Vagina (tissue), 2 donors: ENCODE results near the gene AIF1. TPM values are rescaled to one million over a fixed set of nuclear protein-coding genes. Genes with fewer than 3 reads are reported as not detected.

Source experiments
- DNase-seq, 2 donors: peaks; one replicate each; pipeline ENCODE4 v3.0.0-alpha.2; 2017; ENCODE audit errors: extremely low spot score in 2 of 2
- H3K27ac ChIP-seq: fragments of 200-600 bp; sonication (generic); one replicate; pipeline ENCODE4 v1.5.1; 2019
- H3K27me3 ChIP-seq: fragments of 200-600 bp; sonication (generic); one replicate; pipeline ENCODE4 v1.5.1; 2019
- H3K36me3 ChIP-seq, 2 donors: fragments of 200-600 bp; sonication (generic); one replicate each; pipeline ENCODE4 v1.5.1; 2017 to 2019
- H3K4me1 ChIP-seq: fragments of 200-600 bp; sonication (generic); one replicate; pipeline ENCODE4 v1.5.1; 2019
- H3K4me3 ChIP-seq, 2 donors: fragments of 200-600 bp; sonication (generic); 1 replicate in 1 of 2; 2 replicates in 1 of 2; pipeline ENCODE4 v1.5.1; 2016 to 2019
- H3K9me3 ChIP-seq: fragments of 200-600 bp; sonication (generic); one replicate; pipeline ENCODE4 v1.5.1; 2019
- POLR2A ChIP-seq, 2 donors: fragments of 450-650 bp; IDR thresholded peaks; one replicate each; pipeline ENCODE4 v1.6.1; 2017; ENCODE audit warnings: antibody characterized with exemption in 2 of 2, mild to moderate bottlenecking in 2 of 2, moderate library complexity in 2 of 2
- POLR2AphosphoS5 ChIP-seq, 2 donors: sonication (generic); formaldehyde crosslinking; IDR thresholded peaks; one replicate each; pipeline ENCODE4 v1.9.0; 2017; ENCODE audit warnings: antibody characterized with exemption in 2 of 2, mild to moderate bottlenecking in 2 of 2, low read depth in 1 of 2; ENCODE audit not compliant: insufficient read depth in 1 of 2
- intact Hi-C: fragments of 100-400 bp; cut with DNase I; formaldehyde crosslinking; loops from one replicate; pipeline ENCODE4 v1.15.1; 2023
- total RNA-seq: library from RNA; depleted of rRNA; stranded (reverse); fragments of >200 nt; gene quantifications from one replicate; pipeline ENCODE4 v1.2.3, GENCODE V29; 2016
- TF ChIP-seq, protein P1 (sequence below), 3 experiments: fragments of 450-650 bp in 2 of 3; fragments of 200-600 bp in 1 of 3; sonication (generic) in 1 of 3; IDR thresholded peaks; one replicate each; pipeline ENCODE4 v1.5.1; 2017 to 2019; ENCODE audit warnings: antibody characterized with exemption in 3 of 3, mild to moderate bottlenecking in 2 of 3, moderate library complexity in 2 of 3

Gene AIF1
- total RNA-seq, 1 donor from 2014 or later = 25.0 TPM

DNA sequence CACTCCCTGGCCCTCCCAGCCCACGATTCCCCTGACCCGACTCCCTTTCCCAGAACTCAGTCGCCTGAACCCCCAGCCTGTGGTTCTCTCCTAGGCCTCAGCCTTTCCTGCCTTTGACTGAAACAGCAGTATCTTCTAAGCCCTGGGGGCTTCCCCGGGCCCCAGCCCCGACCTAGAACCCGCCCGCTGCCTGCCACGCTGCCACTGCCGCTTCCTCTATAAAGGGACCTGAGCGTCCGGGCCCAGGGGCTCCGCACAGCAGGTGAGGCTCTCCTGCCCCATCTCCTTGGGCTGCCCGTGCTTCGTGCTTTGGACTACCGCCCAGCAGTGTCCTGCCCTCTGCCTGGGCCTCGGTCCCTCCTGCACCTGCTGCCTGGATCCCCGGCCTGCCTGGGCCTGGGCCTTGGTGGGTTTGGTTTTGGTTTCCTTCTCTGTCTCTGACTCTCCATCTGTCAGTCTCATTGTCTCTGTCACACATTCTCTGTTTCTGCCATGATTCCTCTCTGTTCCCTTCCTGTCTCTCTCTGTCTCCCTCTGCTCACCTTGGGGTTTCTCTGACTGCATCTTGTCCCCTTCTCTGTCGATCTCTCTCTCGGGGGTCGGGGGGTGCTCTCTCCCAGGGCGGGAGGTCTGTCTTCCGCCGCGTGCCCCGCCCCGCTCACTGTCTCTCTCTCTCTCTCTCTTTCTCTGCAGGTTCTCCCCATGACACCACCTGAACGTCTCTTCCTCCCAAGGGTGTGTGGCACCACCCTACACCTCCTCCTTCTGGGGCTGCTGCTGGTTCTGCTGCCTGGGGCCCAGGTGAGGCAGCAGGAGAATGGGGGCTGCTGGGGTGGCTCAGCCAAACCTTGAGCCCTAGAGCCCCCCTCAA is 42.8 kb upstream of the AIF1 start, which contains the start of gene LTA:
LTA (plus strand) TSS at position 249 of the 871 bp plus-strand sequence; CDS start at position 703, 454 bp downstream.
- H3K27me3 ChIP-seq = no peaks in the 10 kb centered on the region
- DNase-seq = no peak

DNA sequence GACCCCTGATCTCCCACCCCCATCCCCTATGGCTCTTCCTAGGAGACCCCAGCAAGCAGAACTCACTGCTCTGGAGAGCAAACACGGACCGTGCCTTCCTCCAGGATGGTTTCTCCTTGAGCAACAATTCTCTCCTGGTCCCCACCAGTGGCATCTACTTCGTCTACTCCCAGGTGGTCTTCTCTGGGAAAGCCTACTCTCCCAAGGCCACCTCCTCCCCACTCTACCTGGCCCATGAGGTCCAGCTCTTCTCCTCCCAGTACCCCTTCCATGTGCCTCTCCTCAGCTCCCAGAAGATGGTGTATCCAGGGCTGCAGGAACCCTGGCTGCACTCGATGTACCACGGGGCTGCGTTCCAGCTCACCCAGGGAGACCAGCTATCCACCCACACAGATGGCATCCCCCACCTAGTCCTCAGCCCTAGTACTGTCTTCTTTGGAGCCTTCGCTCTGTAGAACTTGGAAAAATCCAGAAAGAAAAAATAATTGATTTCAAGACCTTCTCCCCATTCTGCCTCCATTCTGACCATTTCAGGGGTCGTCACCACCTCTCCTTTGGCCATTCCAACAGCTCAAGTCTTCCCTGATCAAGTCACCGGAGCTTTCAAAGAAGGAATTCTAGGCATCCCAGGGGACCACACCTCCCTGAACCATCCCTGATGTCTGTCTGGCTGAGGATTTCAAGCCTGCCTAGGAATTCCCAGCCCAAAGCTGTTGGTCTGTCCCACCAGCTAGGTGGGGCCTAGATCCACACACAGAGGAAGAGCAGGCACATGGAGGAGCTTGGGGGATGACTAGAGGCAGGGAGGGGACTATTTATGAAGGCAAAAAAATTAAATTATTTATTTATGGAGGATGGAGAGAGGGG is 41.6 kb upstream of the AIF1 start:
- no peak for DNase-seq
- Histone ChIP-seq H3K4me1 (no peaks in the 10 kb centered on the region), H3K27me3 (no peaks in the 10 kb centered on the region), H3K4me3 (no peak overlapping the region), H3K36me3 (no peaks in the 10 kb centered on the region), H3K9me3 (no peaks in the 10 kb centered on the region), H3K27ac (no peak overlapping the region)
- no peak for TF ChIP-seq POLR2AphosphoS5 (IDR thresholded peaks at IDR 0.05; ENCODE audit: insufficient read depth in 1 of 2, low read depth in 1 of 2)
- no peak for TF ChIP-seq POLR2A (IDR thresholded peaks at IDR 0.05)
- TF ChIP-seq, protein P1, sequence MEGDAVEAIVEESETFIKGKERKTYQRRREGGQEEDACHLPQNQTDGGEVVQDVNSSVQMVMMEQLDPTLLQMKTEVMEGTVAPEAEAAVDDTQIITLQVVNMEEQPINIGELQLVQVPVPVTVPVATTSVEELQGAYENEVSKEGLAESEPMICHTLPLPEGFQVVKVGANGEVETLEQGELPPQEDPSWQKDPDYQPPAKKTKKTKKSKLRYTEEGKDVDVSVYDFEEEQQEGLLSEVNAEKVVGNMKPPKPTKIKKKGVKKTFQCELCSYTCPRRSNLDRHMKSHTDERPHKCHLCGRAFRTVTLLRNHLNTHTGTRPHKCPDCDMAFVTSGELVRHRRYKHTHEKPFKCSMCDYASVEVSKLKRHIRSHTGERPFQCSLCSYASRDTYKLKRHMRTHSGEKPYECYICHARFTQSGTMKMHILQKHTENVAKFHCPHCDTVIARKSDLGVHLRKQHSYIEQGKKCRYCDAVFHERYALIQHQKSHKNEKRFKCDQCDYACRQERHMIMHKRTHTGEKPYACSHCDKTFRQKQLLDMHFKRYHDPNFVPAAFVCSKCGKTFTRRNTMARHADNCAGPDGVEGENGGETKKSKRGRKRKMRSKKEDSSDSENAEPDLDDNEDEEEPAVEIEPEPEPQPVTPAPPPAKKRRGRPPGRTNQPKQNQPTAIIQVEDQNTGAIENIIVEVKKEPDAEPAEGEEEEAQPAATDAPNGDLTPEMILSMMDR (IDR thresholded peaks at IDR 0.05) = no peak
- intact Hi-C loops = no loop called here

More for the DNA sequence above, 42.8 kb upstream of the AIF1 start, which contains the start of gene LTA:
- no peak for TF ChIP-seq POLR2A (IDR thresholded peaks at IDR 0.05)
- no peak for TF ChIP-seq POLR2AphosphoS5 (IDR thresholded peaks at IDR 0.05; ENCODE audit: insufficient read depth in 1 of 2, low read depth in 1 of 2)
- TF ChIP-seq, protein P1 (IDR thresholded peaks at IDR 0.05) = no peak
- H3K4me1 ChIP-seq = no peaks in the 10 kb centered on the region
- no peak within 1 kb of the TSS for H3K27ac ChIP-seq
- H3K36me3 ChIP-seq = no peaks in the 10 kb centered on the region
- intact Hi-C loops = no loop called here
- no peak within 1 kb of the TSS for H3K4me3 ChIP-seq
- no peaks in the 10 kb centered on the region for H3K9me3 ChIP-seq

DNA sequence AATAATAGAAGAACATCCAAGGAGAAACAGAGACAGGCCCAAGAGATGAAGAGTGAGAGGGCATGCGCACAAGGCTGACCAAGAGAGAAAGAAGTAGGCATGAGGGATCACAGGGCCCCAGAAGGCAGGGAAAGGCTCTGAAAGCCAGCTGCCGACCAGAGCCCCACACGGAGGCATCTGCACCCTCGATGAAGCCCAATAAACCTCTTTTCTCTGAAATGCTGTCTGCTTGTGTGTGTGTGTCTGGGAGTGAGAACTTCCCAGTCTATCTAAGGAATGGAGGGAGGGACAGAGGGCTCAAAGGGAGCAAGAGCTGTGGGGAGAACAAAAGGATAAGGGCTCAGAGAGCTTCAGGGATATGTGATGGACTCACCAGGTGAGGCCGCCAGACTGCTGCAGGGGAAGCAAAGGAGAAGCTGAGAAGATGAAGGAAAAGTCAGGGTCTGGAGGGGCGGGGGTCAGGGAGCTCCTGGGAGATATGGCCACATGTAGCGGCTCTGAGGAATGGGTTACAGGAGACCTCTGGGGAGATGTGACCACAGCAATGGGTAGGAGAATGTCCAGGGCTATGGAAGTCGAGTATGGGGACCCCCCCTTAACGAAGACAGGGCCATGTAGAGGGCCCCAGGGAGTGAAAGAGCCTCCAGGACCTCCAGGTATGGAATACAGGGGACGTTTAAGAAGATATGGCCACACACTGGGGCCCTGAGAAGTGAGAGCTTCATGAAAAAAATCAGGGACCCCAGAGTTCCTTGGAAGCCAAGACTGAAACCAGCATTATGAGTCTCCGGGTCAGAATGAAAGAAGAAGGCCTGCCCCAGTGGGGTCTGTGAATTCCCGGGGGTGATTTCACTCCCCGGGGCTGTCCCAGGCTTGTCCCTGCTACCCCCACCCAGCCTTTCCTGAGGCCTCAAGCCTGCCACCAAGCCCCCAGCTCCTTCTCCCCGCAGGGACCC is 40.6 kb upstream of the AIF1 start:
- TF ChIP-seq POLR2AphosphoS5 (IDR thresholded peaks at IDR 0.05; ENCODE audit: insufficient read depth in 1 of 2, low read depth in 1 of 2) (no peak), POLR2A (IDR thresholded peaks at IDR 0.05) (no peak)
- TF ChIP-seq, protein P1 (IDR thresholded peaks at IDR 0.05) = no peak
- no peak overlapping the region for H3K4me3 ChIP-seq
- H3K9me3 ChIP-seq = no peaks in the 10 kb centered on the region
- H3K36me3 ChIP-seq = no peaks in the 10 kb centered on the region
- DNase-seq = no peak
- H3K27ac ChIP-seq = no peak overlapping the region
- no peaks in the 10 kb centered on the region for H3K4me1 ChIP-seq
- no peaks in the 10 kb centered on the region for H3K27me3 ChIP-seq
- intact Hi-C loops = no loop called here

DNA sequence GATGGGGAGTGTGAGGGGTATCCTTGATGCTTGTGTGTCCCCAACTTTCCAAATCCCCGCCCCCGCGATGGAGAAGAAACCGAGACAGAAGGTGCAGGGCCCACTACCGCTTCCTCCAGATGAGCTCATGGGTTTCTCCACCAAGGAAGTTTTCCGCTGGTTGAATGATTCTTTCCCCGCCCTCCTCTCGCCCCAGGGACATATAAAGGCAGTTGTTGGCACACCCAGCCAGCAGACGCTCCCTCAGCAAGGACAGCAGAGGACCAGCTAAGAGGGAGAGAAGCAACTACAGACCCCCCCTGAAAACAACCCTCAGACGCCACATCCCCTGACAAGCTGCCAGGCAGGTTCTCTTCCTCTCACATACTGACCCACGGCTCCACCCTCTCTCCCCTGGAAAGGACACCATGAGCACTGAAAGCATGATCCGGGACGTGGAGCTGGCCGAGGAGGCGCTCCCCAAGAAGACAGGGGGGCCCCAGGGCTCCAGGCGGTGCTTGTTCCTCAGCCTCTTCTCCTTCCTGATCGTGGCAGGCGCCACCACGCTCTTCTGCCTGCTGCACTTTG is 39.6 kb upstream of the AIF1 start, which contains the start of gene TNF:
TNF (plus strand) TSS at position 231 of the 567 bp plus-strand sequence; CDS start at position 408, 177 bp downstream.
- no peaks in the 10 kb centered on the region for H3K27me3 ChIP-seq
- H3K4me3 ChIP-seq = peak within 1 kb of the TSS; percentile 28 to 33
- TF ChIP-seq, protein P1 (IDR thresholded peaks at IDR 0.05) = no peak
- TF ChIP-seq POLR2AphosphoS5 (IDR thresholded peaks at IDR 0.05; ENCODE audit: insufficient read depth in 1 of 2, low read depth in 1 of 2) (peak in 1 of 2 donors; percentile 56), POLR2A (IDR thresholded peaks at IDR 0.05) (peak in 1 of 2 donors; percentile 16)
- intact Hi-C loops = no loop called here
- peak within 1 kb of the TSS; percentile 9 for H3K27ac ChIP-seq
- no peak for DNase-seq
- no peaks in the 10 kb centered on the region for H3K9me3 ChIP-seq
- peaks cover 2% of the 10 kb centered on the region for H3K4me1 ChIP-seq
- H3K36me3 ChIP-seq = no peaks in the 10 kb centered on the region
